Measurements from ENCODE around the gene RIC8A. TPM values are rescaled to one million over a fixed set of nuclear protein-coding genes. Genes with fewer than 3 reads are reported as not detected.
"Not testable (repeated sequence)": the region's sequence is repeated elsewhere in the genome, so short reads cannot be mapped to it uniquely, and the experiment has no call there.

Gene RIC8A
- total RNA-seq, 1 experiment from 2014 or later = 101 TPM

GRCh38 chr11:235997-236773, 28.7 kb downstream of the RIC8A start, which contains the start of gene SIRT3:
Gene SIRT3 (minus strand): TSS chr11:236342. CDS start chr11:236328, 14 bp downstream.
- in situ Hi-C loops (cut with HindIII; ENCODE audit: low sequenced_read_pairs) = no loop called here
- DNase-seq (ENCODE audit: low spot score) = peak; percentile 89

- in situ Hi-C loops (cut with HindIII; ENCODE audit: low sequenced_read_pairs) = no loop called here
- peak; percentile 81 for DNase-seq (ENCODE audit: low spot score)
Measured at GRCh38 chr11:236774-237767, 29.6 kb downstream of the RIC8A start, which contains the start of gene PSMD13. Gene PSMD13 (plus strand): TSS chr11:236976. CDS start chr11:237050, 74 bp downstream.

- DNase-seq (ENCODE audit: low spot score); in situ Hi-C loops (cut with HindIII; ENCODE audit: low sequenced_read_pairs): not testable (repeated sequence)
Measured at GRCh38 chr11:238346-238745, 30.8 kb downstream of the RIC8A start.

GRCh38 chr11:240315-240714, 32.8 kb downstream of the RIC8A start:
- in situ Hi-C loops (cut with HindIII; ENCODE audit: low sequenced_read_pairs) = no loop called here
- DNase-seq (ENCODE audit: low spot score) = no peak

- no peak for DNase-seq (ENCODE audit: low spot score)
- in situ Hi-C loops (cut with HindIII; ENCODE audit: low sequenced_read_pairs) = no loop called here
Measured at GRCh38 chr11:241634-242033, 34.1 kb downstream of the RIC8A start.

GRCh38 chr11:244376-244775, 36.9 kb downstream of the RIC8A start:
- DNase-seq (ENCODE audit: low spot score) = no peak
- in situ Hi-C loops (cut with HindIII; ENCODE audit: low sequenced_read_pairs) = no loop called here

- in situ Hi-C loops (cut with HindIII; ENCODE audit: low sequenced_read_pairs) = no loop called here
Measured at GRCh38 chr11:249062-249461, 41.6 kb downstream of the RIC8A start.

GRCh38 chr11:250274-250673, 42.8 kb downstream of the RIC8A start:
- no peak for DNase-seq (ENCODE audit: low spot score)
- in situ Hi-C loops (cut with HindIII; ENCODE audit: low sequenced_read_pairs) = loop anchor here (10.0 kb wide), 1 partner anchor 205 kb away; the partner anchor contains the start of gene PTDSS2

More at GRCh38 chr11:249062-249461, 41.6 kb downstream of the RIC8A start:
- no peak for DNase-seq (ENCODE audit: low spot score)

- DNase-seq (ENCODE audit: low spot score) = peak; percentile 30
- in situ Hi-C loops (cut with HindIII; ENCODE audit: low sequenced_read_pairs) = loop anchor here (10.0 kb wide), 1 partner anchor 204 kb away; the partner anchor contains the start of gene PTDSS2
Measured at GRCh38 chr11:250740-251299, 43.3 kb downstream of the RIC8A start.

GRCh38 chr11:251550-251949, 44.0 kb downstream of the RIC8A start:
- in situ Hi-C loops (cut with HindIII; ENCODE audit: low sequenced_read_pairs) = loop anchor here (10.0 kb wide), 1 partner anchor 203 kb away; the partner anchor contains the start of gene PTDSS2
- DNase-seq (ENCODE audit: low spot score) = no peak

- DNase-seq (ENCODE audit: low spot score) = no peak
- in situ Hi-C loops (cut with HindIII; ENCODE audit: low sequenced_read_pairs) = loop anchor here (10.0 kb wide), 1 partner anchor 202 kb away; the partner anchor contains the start of gene PTDSS2
Measured at GRCh38 chr11:252666-253065, 45.2 kb downstream of the RIC8A start.

- DNase-seq (ENCODE audit: low spot score) = no peak
- in situ Hi-C loops (cut with HindIII; ENCODE audit: low sequenced_read_pairs) = loop anchor here (10.0 kb wide), 1 partner anchor 201 kb away; the partner anchor contains the start of gene PTDSS2
Measured at GRCh38 chr11:253160-253885, 45.8 kb downstream of the RIC8A start.

- no peak for DNase-seq (ENCODE audit: low spot score)
- in situ Hi-C loops (cut with HindIII; ENCODE audit: low sequenced_read_pairs) = loop anchor here (10.0 kb wide), 1 partner anchor 201 kb away; the partner anchor contains the start of gene PTDSS2
Measured at GRCh38 chr11:253886-254270, 46.4 kb downstream of the RIC8A start.

- in situ Hi-C loops (cut with HindIII; ENCODE audit: low sequenced_read_pairs) = loop anchor here (10.0 kb wide), 1 partner anchor 200 kb away; the partner anchor contains the start of gene PTDSS2
- no peak for DNase-seq (ENCODE audit: low spot score)
Measured at GRCh38 chr11:255176-255575, 47.7 kb downstream of the RIC8A start.

- in situ Hi-C loops (cut with HindIII; ENCODE audit: low sequenced_read_pairs) = loop anchor here (10.0 kb wide), 1 partner anchor 199 kb away; the partner anchor contains the start of gene PTDSS2
- no peak for DNase-seq (ENCODE audit: low spot score)
Measured at GRCh38 chr11:255816-256215, 48.3 kb downstream of the RIC8A start.

GRCh38 chr11:256952-257737, 49.6 kb downstream of the RIC8A start:
- in situ Hi-C loops (cut with HindIII; ENCODE audit: low sequenced_read_pairs) = loop anchor here (10.0 kb wide), 1 partner anchor 198 kb away; the partner anchor contains the start of gene PTDSS2
- DNase-seq (ENCODE audit: low spot score) = no peak

GRCh38 chr11:257766-258493, 50.4 kb downstream of the RIC8A start:
- in situ Hi-C loops (cut with HindIII; ENCODE audit: low sequenced_read_pairs) = loop anchor here (10.0 kb wide), 1 partner anchor 197 kb away; the partner anchor contains the start of gene PTDSS2
- DNase-seq (ENCODE audit: low spot score) = no peak
